Measurements from ENCODE around the gene ABHD12. TPM values are rescaled to one million over a fixed set of nuclear protein-coding genes. Genes with fewer than 3 reads are reported as not detected.

The ABHD12 gene
- polyA plus RNA-seq, 1 experiment, result 25.0 TPM

DNA sequence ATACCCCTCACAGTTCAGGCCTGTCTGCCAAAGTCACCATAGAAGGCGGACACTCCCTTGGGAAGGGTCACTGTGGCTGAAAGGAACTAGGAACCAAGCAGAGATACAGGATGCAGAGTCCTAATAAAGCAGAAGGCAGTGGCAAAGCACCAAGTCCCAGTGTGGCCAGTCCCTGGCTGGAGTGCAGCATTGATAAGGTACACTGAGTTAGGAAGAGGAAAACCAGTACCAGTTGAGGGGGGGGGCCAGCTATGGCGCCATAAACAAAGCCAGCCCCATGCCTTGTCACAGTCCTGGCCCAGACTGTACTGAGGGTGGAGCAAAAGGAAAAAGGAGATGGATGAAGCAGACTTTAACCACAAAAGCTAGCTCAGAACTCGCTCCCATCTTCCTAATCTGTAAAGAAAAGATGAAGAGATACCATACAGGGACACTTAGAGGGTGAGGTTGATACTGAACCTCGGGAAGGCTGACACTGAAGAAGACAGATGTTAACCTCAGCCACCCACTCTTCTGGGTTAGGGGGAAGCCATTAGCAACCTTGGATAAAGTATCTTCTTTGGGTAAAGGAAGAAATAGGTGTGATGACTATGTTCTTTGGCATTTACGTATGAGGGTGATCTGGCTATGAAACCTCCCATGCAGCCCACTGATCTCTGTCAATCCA, 7.8 kb downstream of the ABHD12 start:
- POLR2A ChIA-PET, result no interaction called here
- no peak for DNase-seq (ENCODE audit: low read depth)
- Histone ChIP-seq H3K36me3 (ENCODE audit: control insufficient read depth, insufficient read depth, low read length) (peaks cover 3% of the 10 kb centered on the region; the same call in 1 of the 2 replicates), H3K4me3 (ENCODE audit: low read depth, low read length) (no peak overlapping the region), H3K27me3 (ENCODE audit: control insufficient read depth, insufficient read depth, low read length) (no peaks in the 10 kb centered on the region)
- no peak for TF ChIP-seq CTCF (IDR thresholded peaks at IDR 0.05; ENCODE audit: insufficient read depth, low read depth, low read length)
- CTCF ChIA-PET, result no interaction called here

GRCh38 chr20:25380945-25381614, 9.6 kb downstream of the ABHD12 start:
- TF ChIP-seq CTCF (IDR thresholded peaks at IDR 0.05; ENCODE audit: insufficient read depth, low read depth, low read length), result no peak
- Histone ChIP-seq H3K27me3 (ENCODE audit: control insufficient read depth, insufficient read depth, low read length) (no peaks in the 10 kb centered on the region), H3K36me3 (ENCODE audit: control insufficient read depth, insufficient read depth, low read length) (peaks cover 3% of the 10 kb centered on the region; the same call in 1 of the 2 replicates), H3K4me3 (ENCODE audit: low read depth, low read length) (no peak overlapping the region)
- ChIA-PET POLR2A (no interaction called here), CTCF (no interaction called here)
- no peak for DNase-seq (ENCODE audit: low read depth)

GRCh38 chr20:25378884-25379733, 11.5 kb downstream of the ABHD12 start:
- Histone ChIP-seq H3K4me3 (ENCODE audit: low read depth, low read length) (no peak overlapping the region), H3K27me3 (ENCODE audit: control insufficient read depth, insufficient read depth, low read length) (no peaks in the 10 kb centered on the region), H3K36me3 (ENCODE audit: control insufficient read depth, insufficient read depth, low read length) (peaks cover 3% of the 10 kb centered on the region; the same call in 1 of the 2 replicates)
- ChIA-PET CTCF (no interaction called here), POLR2A (no interaction called here)
- TF ChIP-seq CTCF (IDR thresholded peaks at IDR 0.05; ENCODE audit: insufficient read depth, low read depth, low read length), result no peak
- DNase-seq (ENCODE audit: low read depth), result no peak

GRCh38 chr20:25378189-25378883, 12.3 kb downstream of the ABHD12 start:
- peaks cover 3% of the 10 kb centered on the region; the same call in 1 of the 2 replicates for H3K36me3 ChIP-seq (ENCODE audit: control insufficient read depth, insufficient read depth, low read length)
- DNase-seq (ENCODE audit: low read depth), result no peak
- CTCF ChIA-PET, result no interaction called here

More at GRCh38 chr20:25378189-25378883, 12.3 kb downstream of the ABHD12 start:
- POLR2A ChIA-PET, result interaction anchor here (0.6 kb wide), 1 partner anchor 589 kb away, joined by 14 read pairs; no protein-coding TSS in a partner anchor
- H3K4me3 ChIP-seq (ENCODE audit: low read depth, low read length), result no peak overlapping the region
- no peak for TF ChIP-seq CTCF (IDR thresholded peaks at IDR 0.05; ENCODE audit: insufficient read depth, low read depth, low read length)
- no peaks in the 10 kb centered on the region for H3K27me3 ChIP-seq (ENCODE audit: control insufficient read depth, insufficient read depth, low read length)

Data from BJ (cell line).